B cell (primary cell): Measurements from ENCODE around the gene TPCN1. TPM values are rescaled to one million over a fixed set of nuclear protein-coding genes. Genes with fewer than 3 reads are reported as not detected.

Source experiments
- ATAC-seq: fragments of 200-7000 bp; cut with Tn5 transposase; one replicate; pipeline ENCODE4 v1.10.0; 2021; ENCODE audit warnings: low read depth, mild to moderate bottlenecking, moderate number of reproducible peaks, moderate library complexity
- CTCF ChIA-PET: fragments of 350-600 bp; sonication (Branson Sonifier 250); formaldehyde crosslinking; loops from one replicate; lab custom pipeline; 2021; ENCODE audit warnings: antibody characterized with exemption, inconsistent platforms; lab: Charles Lee
- POLR2A ChIA-PET: fragments of 350-600 bp; sonication (Branson Sonifier 250); formaldehyde crosslinking; loops from one replicate; lab custom pipeline; 2021; ENCODE audit warnings: antibody characterized with exemption; lab: Charles Lee
- DNase-seq: peaks from one replicate; pipeline ENCODE4 v3.0.0; 2013
- H2AFZ ChIP-seq: 2 replicates; pipeline ENCODE4 v1.6.1; 2012; ENCODE audit warnings: mild to moderate bottlenecking, low read depth, low read length; ENCODE audit not compliant: insufficient read depth, poor library complexity, severe bottlenecking
- H3K27ac ChIP-seq, 2 donors: 1 replicate in 1 of 2; 2 replicates in 1 of 2; pipeline ENCODE4 v1.5.1; 2012 to 2013; ENCODE audit warnings: low read length in 2 of 2, mild to moderate bottlenecking in 2 of 2, moderate library complexity in 1 of 2
- H3K27me3 ChIP-seq, 4 experiments: fragments of 200-600 bp in 1 of 4; sonication (generic) in 1 of 4; replicated peaks in 1 of 4; 1 replicate in 2 of 4; 2 replicates in 2 of 4; pipeline versions ENCODE4 v1.6.1 to v1.7.0; 2013 to 2016; ENCODE audit warnings: low read length in 3 of 4, mild to moderate bottlenecking in 2 of 4, mixed read lengths in 1 of 4, moderate library complexity in 1 of 4; ENCODE audit not compliant: insufficient read depth in 4 of 4, control insufficient read depth in 3 of 4; ENCODE audit errors: control extremely low read depth in 1 of 4
- H3K36me3 ChIP-seq, 2 experiments: replicated peaks in 1 of 2; 1 replicate in 1 of 2; 2 replicates in 1 of 2; pipeline versions ENCODE4 v1.6.1 to v1.7.1; 2013; ENCODE audit warnings: low read length in 1 of 2; ENCODE audit not compliant: insufficient read depth in 2 of 2, control insufficient read depth in 1 of 2; ENCODE audit errors: control extremely low read depth in 1 of 2, extremely low read depth in 1 of 2
- H3K4me1 ChIP-seq, 2 donors: fragments of 200-600 bp in 1 of 2; sonication (generic) in 1 of 2; 1 replicate in 1 of 2; 2 replicates in 1 of 2; pipeline versions ENCODE4 v1.5.1 to v1.6.1; 2013 to 2017; ENCODE audit warnings: low read length in 2 of 2; ENCODE audit not compliant: control insufficient read depth in 2 of 2, insufficient read depth in 2 of 2
- H3K4me2 ChIP-seq: replicated peaks from 2 replicates; pipeline ENCODE3; 2012; ENCODE audit warnings: mild to moderate bottlenecking, low read depth, low read length; ENCODE audit not compliant: poor library complexity, severe bottlenecking
- H3K4me3 ChIP-seq, 5 experiments: fragments of 200-600 bp in 1 of 5; sonication (generic) in 1 of 5; 1 replicate in 3 of 5; 2 replicates in 2 of 5; pipeline versions ENCODE4 v1.5.1 to v1.7.0; 2011 to 2016; ENCODE audit warnings: low read length in 4 of 5, mild to moderate bottlenecking in 4 of 5, low read depth in 2 of 5, control low read depth in 1 of 5, moderate library complexity in 1 of 5; ENCODE audit not compliant: insufficient read depth in 1 of 5; ENCODE audit errors: control extremely low read depth in 1 of 5, extremely low read depth in 1 of 5
- H3K79me2 ChIP-seq: fragments of 200-600 bp; sonication (generic); one replicate; pipeline ENCODE4 v1.6.0; 2016; ENCODE audit warnings: low read length; ENCODE audit not compliant: control insufficient read depth, insufficient read depth
- H3K9ac ChIP-seq: fragments of 200-600 bp; sonication (generic); 2 replicates; pipeline ENCODE4 v1.6.1; 2017; ENCODE audit warnings: mild to moderate bottlenecking, low read length, moderate library complexity
- H3K9me3 ChIP-seq, 3 donors: one replicate each; pipeline versions ENCODE4 v1.6.1 to v1.7.1; 2013; ENCODE audit warnings: low read length in 2 of 3; ENCODE audit not compliant: control insufficient read depth in 2 of 3, insufficient read depth in 1 of 3; ENCODE audit errors: control extremely low read depth in 1 of 3
- H4K20me1 ChIP-seq: 2 replicates; pipeline ENCODE4 v1.6.0; 2012; ENCODE audit warnings: mild to moderate bottlenecking, low read length; ENCODE audit not compliant: insufficient read depth, control insufficient read depth, poor library complexity, severe bottlenecking
- H3K27ac Mint-ChIP-seq: one replicate; pipeline ENCODE4 v1.8.0; 2021; ENCODE audit warnings: mixed read lengths
- H3K27me3 Mint-ChIP-seq: one replicate; pipeline ENCODE4 v1.8.0; 2021; ENCODE audit warnings: mixed read lengths
- H3K4me1 Mint-ChIP-seq: one replicate; pipeline ENCODE4 v1.8.0; 2021; ENCODE audit warnings: mixed read lengths
- H3K4me3 Mint-ChIP-seq: one replicate; pipeline ENCODE4 v1.8.0; 2021; ENCODE audit warnings: mixed read lengths
- H3K9me3 Mint-ChIP-seq: one replicate; pipeline ENCODE4 v1.8.0; 2022; ENCODE audit warnings: mixed read lengths; ENCODE audit not compliant: insufficient read depth
- EZH2 ChIP-seq: IDR thresholded peaks from 2 replicates; pipeline ENCODE4 v1.6.1; 2012; ENCODE audit warnings: borderline replicate concordance, low read depth, mild to moderate bottlenecking, moderate library complexity, low read length; ENCODE audit not compliant: insufficient read depth, poor library complexity, severe bottlenecking
- WGBS: methylation state at CpG from one replicate; pipeline ENCODE4 v1.1.5; 2013; ENCODE audit warnings: missing lambda C conversion rate; ENCODE audit not compliant: insufficient coverage; 5-methylcytosine and 5-hydroxymethylcytosine counted together
- intact Hi-C: fragments of 100-400 bp; cut with micrococcal nuclease; formaldehyde crosslinking; loops from one replicate; pipeline ENCODE4 v1.10.0; 2022
- polyA plus RNA-seq: library from polyadenylated mRNA; depleted of rRNA; stranded (reverse); fragments of >200 nt; gene quantifications from 2 replicates; pipeline ENCODE4 v1.2.3, GENCODE V29; 2012
- total RNA-seq, 2 donors: library from RNA; stranded (reverse); fragments of 120-200 nt in 1 of 2; gene quantifications; 1 replicate in 1 of 2; 2 replicates in 1 of 2; pipeline versions ENCODE4 v1.2.3 to v1.2.4, GENCODE V29; 2013 to 2022
- TF ChIP-seq, protein P1 (sequence below): fragments of 200-600 bp; IDR thresholded peaks from one replicate; pipeline ENCODE4 v1.8.0; 2022; ENCODE audit warnings: antibody characterized with exemption, mild to moderate bottlenecking

Gene TPCN1
- total and polyA plus RNA-seq, 2 donors (not counting 1 experiment from before 2014, with no cell fraction given) = 80.8 to 258 TPM

DNA sequence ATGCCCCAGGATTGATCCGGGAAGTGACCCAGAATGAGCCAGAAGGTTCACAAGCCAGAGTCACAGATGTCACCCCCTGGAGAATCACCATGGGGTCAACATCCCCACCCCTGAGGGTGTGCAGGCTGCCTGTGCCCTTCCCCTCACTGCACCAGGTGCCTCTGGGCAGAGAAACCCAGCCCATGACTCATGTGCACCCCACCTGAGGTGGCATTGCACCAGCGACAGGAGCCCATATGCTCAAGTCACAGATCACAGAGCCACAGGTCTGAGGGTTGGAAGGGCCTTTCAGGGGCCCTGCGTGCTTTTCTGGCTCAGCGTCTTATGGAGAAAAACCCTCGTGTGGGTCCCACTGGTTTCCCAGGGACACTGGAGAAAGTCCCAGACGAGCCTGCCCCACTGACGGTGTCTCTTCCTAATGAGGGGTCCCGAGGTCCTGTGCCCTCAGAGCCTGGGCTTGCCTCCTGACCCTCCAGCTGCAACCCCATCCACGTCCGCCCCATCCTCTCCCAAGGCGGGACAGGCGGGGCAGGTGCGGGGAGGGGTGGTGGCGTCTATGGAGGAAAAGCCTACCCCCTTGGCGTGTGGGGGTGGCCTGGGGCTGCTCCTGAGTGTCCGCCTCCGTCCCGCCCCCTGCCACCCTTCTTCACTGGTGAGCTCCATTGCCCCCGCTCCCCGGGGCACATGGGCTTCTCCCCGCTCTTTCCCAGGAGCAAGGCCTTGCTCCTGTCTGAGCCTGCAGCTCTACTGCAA lies 66.1 kb downstream of the TPCN1 start:
- Mint-ChIP-seq H3K9me3 (no peaks in the 10 kb centered on the region), H3K4me1 (no peaks in the 10 kb centered on the region), H3K27me3 (no peaks in the 10 kb centered on the region), H3K27ac (no peak overlapping the region), H3K4me3 (no peak overlapping the region)
- ChIA-PET CTCF (no interaction called here), POLR2A (no interaction called here)
- ATAC-seq (no peak), DNase-seq (no peak)
- no peaks in the 10 kb centered on the region for H3K79me2 ChIP-seq
- H3K27ac ChIP-seq = no peak overlapping the region
- H3K4me2 ChIP-seq = no peak overlapping the region
- H3K9ac ChIP-seq = no peak overlapping the region
- peaks cover 0 to 74% of the 10 kb centered on the region in 2 experiments for H3K36me3 ChIP-seq
- intact Hi-C loops = no loop called here
- no peaks in the 10 kb centered on the region for H4K20me1 ChIP-seq
- no peak overlapping the region for H3K4me3 ChIP-seq
- 99% methylated on average over 20 of the region's 21 CpGs for WGBS
- TF ChIP-seq EZH2 = no peak
- TF ChIP-seq, protein P1, sequence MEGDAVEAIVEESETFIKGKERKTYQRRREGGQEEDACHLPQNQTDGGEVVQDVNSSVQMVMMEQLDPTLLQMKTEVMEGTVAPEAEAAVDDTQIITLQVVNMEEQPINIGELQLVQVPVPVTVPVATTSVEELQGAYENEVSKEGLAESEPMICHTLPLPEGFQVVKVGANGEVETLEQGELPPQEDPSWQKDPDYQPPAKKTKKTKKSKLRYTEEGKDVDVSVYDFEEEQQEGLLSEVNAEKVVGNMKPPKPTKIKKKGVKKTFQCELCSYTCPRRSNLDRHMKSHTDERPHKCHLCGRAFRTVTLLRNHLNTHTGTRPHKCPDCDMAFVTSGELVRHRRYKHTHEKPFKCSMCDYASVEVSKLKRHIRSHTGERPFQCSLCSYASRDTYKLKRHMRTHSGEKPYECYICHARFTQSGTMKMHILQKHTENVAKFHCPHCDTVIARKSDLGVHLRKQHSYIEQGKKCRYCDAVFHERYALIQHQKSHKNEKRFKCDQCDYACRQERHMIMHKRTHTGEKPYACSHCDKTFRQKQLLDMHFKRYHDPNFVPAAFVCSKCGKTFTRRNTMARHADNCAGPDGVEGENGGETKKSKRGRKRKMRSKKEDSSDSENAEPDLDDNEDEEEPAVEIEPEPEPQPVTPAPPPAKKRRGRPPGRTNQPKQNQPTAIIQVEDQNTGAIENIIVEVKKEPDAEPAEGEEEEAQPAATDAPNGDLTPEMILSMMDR = no peak
- no peaks in the 10 kb centered on the region for H3K4me1 ChIP-seq
- no peaks in the 10 kb centered on the region for H3K27me3 ChIP-seq
- H3K9me3 ChIP-seq = no peaks in the 10 kb centered on the region
- no peak overlapping the region for H2AFZ ChIP-seq

DNA sequence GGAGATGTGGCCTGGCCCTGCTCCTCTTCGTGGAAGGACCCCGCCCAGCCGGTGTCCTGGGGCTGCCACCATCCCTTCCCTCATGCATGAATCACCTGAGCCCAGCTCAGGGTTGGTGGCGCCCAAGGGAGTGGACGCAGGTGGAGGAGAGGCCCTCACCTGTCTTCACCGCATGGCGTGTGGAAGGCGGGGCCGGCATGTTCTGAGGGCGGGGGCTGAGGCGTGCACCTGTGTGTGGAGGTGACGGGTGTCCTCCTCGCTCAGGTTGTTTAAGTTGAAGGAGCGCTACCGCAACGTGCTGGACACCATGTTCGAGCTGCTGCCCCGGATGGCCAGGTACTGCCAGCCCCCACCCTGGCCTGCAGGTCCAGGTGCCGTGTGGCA lies 66.6 kb downstream of the TPCN1 start:
- Histone ChIP-seq H3K27me3 (no peaks in the 10 kb centered on the region), H3K79me2 (no peaks in the 10 kb centered on the region), H3K4me3 (no peak overlapping the region), H2AFZ (no peak overlapping the region), H3K4me2 (no peak overlapping the region), H3K27ac (no peak overlapping the region), H3K36me3 (peaks cover 0 to 80% of the 10 kb centered on the region in 2 experiments), H4K20me1 (no peaks in the 10 kb centered on the region), H3K4me1 (no peaks in the 10 kb centered on the region), H3K9ac (no peak overlapping the region), H3K9me3 (no peaks in the 10 kb centered on the region)
- DNase-seq (no peak), ATAC-seq (no peak)
- Mint-ChIP-seq H3K9me3 (no peaks in the 10 kb centered on the region), H3K4me3 (no peak overlapping the region), H3K27ac (no peak overlapping the region), H3K27me3 (no peaks in the 10 kb centered on the region), H3K4me1 (no peaks in the 10 kb centered on the region)
- no peak for TF ChIP-seq EZH2
- TF ChIP-seq, protein P1 = no peak
- POLR2A ChIA-PET = no interaction called here
- CTCF ChIA-PET = no interaction called here
- 100% methylated on average over 17 of the region's 19 CpGs for WGBS
- intact Hi-C loops = no loop called here
